Esophagus muscularis mucosa (tissue), 4 donors: ENCODE results near the gene ANXA5. TPM values are rescaled to one million over a fixed set of nuclear protein-coding genes. Genes with fewer than 3 reads are reported as not detected.

Experiments
- DNase-seq: peaks from one replicate; pipeline ENCODE4 v3.0.0-alpha.2; 2017; ENCODE audit errors: extremely low spot score
- H3K27ac ChIP-seq, 4 donors: fragments of 200-600 bp; sonication (generic); replicated peaks in 1 of 4; 1 replicate in 3 of 4; 2 replicates in 1 of 4; pipeline ENCODE4 v1.5.1; 2016 to 2019; ENCODE audit warnings: mild to moderate bottlenecking in 1 of 4
- H3K27me3 ChIP-seq, 4 donors: fragments of 200-600 bp; sonication (generic); one replicate each; pipeline versions ENCODE4 v1.5.1 to v1.6.0; 2016 to 2019
- H3K36me3 ChIP-seq, 4 donors: fragments of 200-600 bp; sonication (generic); one replicate each; pipeline ENCODE4 v1.5.1; 2016 to 2019
- H3K4me1 ChIP-seq, 4 donors: fragments of 200-600 bp; sonication (generic); one replicate each; pipeline ENCODE4 v1.5.1; 2016 to 2019
- H3K4me3 ChIP-seq, 4 donors: fragments of 200-600 bp; sonication (generic); 1 replicate in 2 of 4; 2 replicates in 2 of 4; pipeline ENCODE4 v1.5.1; 2016 to 2019; ENCODE audit warnings: mild to moderate bottlenecking in 4 of 4, moderate library complexity in 1 of 4
- H3K9me3 ChIP-seq, 4 donors: fragments of 200-600 bp; sonication (generic); 1 replicate in 3 of 4; 2 replicates in 1 of 4; pipeline ENCODE4 v1.5.1; 2016 to 2019
- CTCF ChIP-seq, 3 experiments: fragments of 200-600 bp in 2 of 3; fragments of 450-650 bp in 1 of 3; sonication (generic) in 2 of 3; IDR thresholded peaks; one replicate each; pipeline ENCODE4 v1.5.1; 2017 to 2019; ENCODE audit warnings: antibody characterized with exemption in 3 of 3, mild to moderate bottlenecking in 2 of 3, moderate library complexity in 1 of 3
- EP300 ChIP-seq: sonication (generic); formaldehyde crosslinking; IDR thresholded peaks from one replicate; pipeline ENCODE4 v1.6.1; 2017; ENCODE audit warnings: antibody characterized with exemption
- POLR2A ChIP-seq: fragments of 450-650 bp; IDR thresholded peaks from one replicate; pipeline ENCODE4 v1.6.1; 2017; ENCODE audit warnings: antibody characterized with exemption, moderate library complexity, mild to moderate bottlenecking, low read depth
- POLR2AphosphoS5 ChIP-seq, 2 donors: sonication (generic); formaldehyde crosslinking; IDR thresholded peaks; one replicate each; pipeline ENCODE4 v1.6.1; 2017; ENCODE audit warnings: antibody characterized with exemption in 2 of 2
- WGBS: methylation state at CpG from one replicate; pipeline ENCODE4 v1.1.5; 2018; 5-methylcytosine and 5-hydroxymethylcytosine counted together
- intact Hi-C: fragments of 100-400 bp; cut with DNase I; formaldehyde crosslinking; loops from one replicate; pipeline ENCODE4 v1.15.1; 2023
- total RNA-seq, 4 donors: library from RNA; depleted of rRNA; stranded (reverse); fragments of >200 nt; gene quantifications; one replicate each; pipeline versions ENCODE4 v1.1.0 to v1.2.1, GENCODE V29; 2016

Gene ANXA5
- total RNA-seq, 4 donors from 2014 or later, result 242 to 338 (median 270) TPM

- intact Hi-C loops, result loop anchor here (2.0 kb wide), 1 partner anchor 28 kb away; no protein-coding TSS in a partner anchor
- Histone ChIP-seq H3K27ac (no peak overlapping the region), H3K9me3 (no peaks in the 10 kb centered on the region), H3K4me3 (no peak overlapping the region), H3K36me3 (no peaks in the 10 kb centered on the region), H3K4me1 (no peaks in the 10 kb centered on the region), H3K27me3 (no peaks in the 10 kb centered on the region)
- 45% methylated on average over 3 of the region's 3 CpGs for WGBS
- no peak for DNase-seq
- TF ChIP-seq EP300 (no peak), POLR2AphosphoS5 (IDR thresholded peaks at IDR 0.05) (peak in 1 of 2 donors; percentile 20), CTCF (IDR thresholded peaks at IDR 0.05) (peak; percentile 67 to 84 (median 74)), POLR2A (no peak)
Measured at GRCh38 chr4:121726642-121727268, 30.0 kb upstream of the ANXA5 start.

- Histone ChIP-seq H3K4me1 (no peaks in the 10 kb centered on the region), H3K27me3 (no peaks in the 10 kb centered on the region), H3K9me3 (no peaks in the 10 kb centered on the region), H3K36me3 (no peaks in the 10 kb centered on the region), H3K27ac (no peak overlapping the region), H3K4me3 (no peak overlapping the region)
- no peak for TF ChIP-seq EP300
- TF ChIP-seq CTCF (IDR thresholded peaks at IDR 0.05), result no peak
- TF ChIP-seq POLR2A, result no peak
- TF ChIP-seq POLR2AphosphoS5 (IDR thresholded peaks at IDR 0.05), result no peak
- intact Hi-C loops, result no loop called here
- WGBS, result 92% methylated on average over 1 of the region's 1 CpG
- DNase-seq, result no peak
Measured at GRCh38 chr4:121724671-121725070, 27.9 kb upstream of the ANXA5 start.

- WGBS, result 77% methylated on average over 1 of the region's 1 CpG
- no peaks in the 10 kb centered on the region for H3K36me3 ChIP-seq
- H3K4me1 ChIP-seq, result no peaks in the 10 kb centered on the region
- H3K9me3 ChIP-seq, result no peaks in the 10 kb centered on the region
- DNase-seq, result no peak
- no peak overlapping the region for H3K27ac ChIP-seq
- intact Hi-C loops, result no loop called here
- H3K27me3 ChIP-seq, result no peaks in the 10 kb centered on the region
- TF ChIP-seq CTCF (IDR thresholded peaks at IDR 0.05), result no peak
- TF ChIP-seq EP300, result no peak
- TF ChIP-seq POLR2A, result no peak
- TF ChIP-seq POLR2AphosphoS5 (IDR thresholded peaks at IDR 0.05), result no peak
- no peak overlapping the region for H3K4me3 ChIP-seq
Measured at GRCh38 chr4:121721700-121722099, 24.9 kb upstream of the ANXA5 start.

GRCh38 chr4:121720109-121720508 is 23.3 kb upstream of the ANXA5 start:
- Histone ChIP-seq H3K4me3 (no peak overlapping the region), H3K27ac (no peak overlapping the region), H3K36me3 (no peaks in the 10 kb centered on the region), H3K4me1 (no peaks in the 10 kb centered on the region), H3K9me3 (no peaks in the 10 kb centered on the region), H3K27me3 (no peaks in the 10 kb centered on the region)
- intact Hi-C loops, result no loop called here
- no peak for TF ChIP-seq EP300
- TF ChIP-seq POLR2A, result no peak
- no peak for TF ChIP-seq CTCF (IDR thresholded peaks at IDR 0.05)
- no peak for TF ChIP-seq POLR2AphosphoS5 (IDR thresholded peaks at IDR 0.05)
- DNase-seq, result no peak
- WGBS, result 81% methylated on average over 1 of the region's 1 CpG
